A549 treated with AZD2906 at 1 μM for 4 hours (cell line): ENCODE results near the gene AOC3. TPM values are rescaled to one million over a fixed set of nuclear protein-coding genes. Genes with fewer than 3 reads are reported as not detected.

Experiments used
- total RNA-seq: library from RNA; stranded (reverse); fragments of 200-300 nt; extraction: Qiagen RNA extraction; gene quantifications from 5 replicates; pipeline ENCODE4 v1.2.3, GENCODE V29; 2022

The AOC3 gene, protein sequence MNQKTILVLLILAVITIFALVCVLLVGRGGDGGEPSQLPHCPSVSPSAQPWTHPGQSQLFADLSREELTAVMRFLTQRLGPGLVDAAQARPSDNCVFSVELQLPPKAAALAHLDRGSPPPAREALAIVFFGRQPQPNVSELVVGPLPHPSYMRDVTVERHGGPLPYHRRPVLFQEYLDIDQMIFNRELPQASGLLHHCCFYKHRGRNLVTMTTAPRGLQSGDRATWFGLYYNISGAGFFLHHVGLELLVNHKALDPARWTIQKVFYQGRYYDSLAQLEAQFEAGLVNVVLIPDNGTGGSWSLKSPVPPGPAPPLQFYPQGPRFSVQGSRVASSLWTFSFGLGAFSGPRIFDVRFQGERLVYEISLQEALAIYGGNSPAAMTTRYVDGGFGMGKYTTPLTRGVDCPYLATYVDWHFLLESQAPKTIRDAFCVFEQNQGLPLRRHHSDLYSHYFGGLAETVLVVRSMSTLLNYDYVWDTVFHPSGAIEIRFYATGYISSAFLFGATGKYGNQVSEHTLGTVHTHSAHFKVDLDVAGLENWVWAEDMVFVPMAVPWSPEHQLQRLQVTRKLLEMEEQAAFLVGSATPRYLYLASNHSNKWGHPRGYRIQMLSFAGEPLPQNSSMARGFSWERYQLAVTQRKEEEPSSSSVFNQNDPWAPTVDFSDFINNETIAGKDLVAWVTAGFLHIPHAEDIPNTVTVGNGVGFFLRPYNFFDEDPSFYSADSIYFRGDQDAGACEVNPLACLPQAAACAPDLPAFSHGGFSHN
- 1.0 to 1.6 TPM (median 1.3 TPM) in 5 replicates for total RNA-seq

GRCh38 chr17:42850954-42851353, at the start of gene AOC3:
TSS of gene AOC3 (plus strand) at chr17:42851199. CDS start at chr17:42851344, 145 bp downstream.

GRCh38 chr17:42832934-42833766, 17.8 kb upstream of the AOC3 start, which contains the start of gene PSME3:
TSS of gene PSME3 (plus strand) at chr17:42833397. CDS start at chr17:42833632, 235 bp downstream.

GRCh38 chr17:42844271-42844670, 6.7 kb upstream of the AOC3 start, which contains the start of gene AOC2:
TSS of gene AOC2 (plus strand) at chr17:42844580. CDS start at chr17:42844627, 47 bp downstream.

GRCh38 chr17:42900460-42901331, 49.7 kb downstream of the AOC3 start, which contains the start of gene G6PC1:
TSS of gene G6PC1 (plus strand) at chr17:42900799. CDS start at chr17:42900877, 78 bp downstream.

Other genes starting within 250 kb of the AOC3 start
- 23.5 to 29.0 TPM (median 26.5 TPM) in 5 replicates for gene RETREG3, start 241.8 kb upstream of the AOC3 start, total RNA-seq
- 134 to 147 TPM (median 139 TPM) in 5 replicates for gene TUBG1, start 241.5 kb upstream of the AOC3 start, total RNA-seq
- 15.2 to 22.9 TPM (median 20.9 TPM) in 5 replicates for gene TUBG2, start 191.9 kb upstream of the AOC3 start, total RNA-seq
- gene PLEKHH3, start 174.2 kb upstream of the AOC3 start, total RNA-seq, result 9.6 to 17.7 TPM (median 16.1 TPM) in 5 replicates
- gene CCR10, start 169.4 kb upstream of the AOC3 start, total RNA-seq, result 0.25 to 0.35 TPM (median 0.29 TPM) in 5 replicates
- 4.5 to 5.6 TPM (median 5.0 TPM) in 5 replicates for gene CNTNAP1, start 168.7 kb upstream of the AOC3 start, total RNA-seq
- 8.9 to 13.0 TPM (median 11.9 TPM) in 5 replicates for gene EZH1, start 106.2 kb upstream of the AOC3 start, total RNA-seq
- gene RAMP2, start 90.0 kb upstream of the AOC3 start, total RNA-seq, result 0.51 to 1.3 TPM (median 1.2 TPM) in 5 replicates
- gene VPS25, start 77.8 kb upstream of the AOC3 start, total RNA-seq, result 123 to 126 TPM (median 124 TPM) in 5 replicates
- 0.91 to 1.6 TPM (median 1.2 TPM) in 5 replicates for gene WNK4, start 70.6 kb upstream of the AOC3 start, total RNA-seq
- gene COA3, start 52.5 kb upstream of the AOC3 start, total RNA-seq, result 112 to 138 TPM (median 133 TPM) in 5 replicates
- 0.03 to 0.06 TPM (median 0.04 TPM) in 4 of 5 replicates, not detected in the other for gene CNTD1, start 52.3 kb upstream of the AOC3 start, total RNA-seq
- gene BECN1, start 26.9 kb upstream of the AOC3 start, total RNA-seq, result 78.1 to 101 TPM (median 79.7 TPM) in 5 replicates
- gene PSME3, start 17.8 kb upstream of the AOC3 start, total RNA-seq, result 220 to 295 TPM (median 223 TPM) in 5 replicates
- 1.7 to 2.7 TPM (median 1.8 TPM) in 5 replicates for gene AOC2, start 6.6 kb upstream of the AOC3 start, total RNA-seq
- gene G6PC1, start 49.6 kb downstream of the AOC3 start, total RNA-seq, result 0.02 to 0.04 TPM (median 0.03 TPM) in 3 of 5 replicates, not detected in the others
- gene AARSD1, start 113.3 kb downstream of the AOC3 start, total RNA-seq, result 52.3 to 58.2 TPM (median 56.4 TPM) in 5 replicates
- 0.63 to 1.3 TPM (median 0.87 TPM) in 5 replicates for gene PTGES3L, start 128.9 kb downstream of the AOC3 start, total RNA-seq
- gene RUNDC1, start 129.4 kb downstream of the AOC3 start, total RNA-seq, result 19.0 to 20.1 TPM (median 19.6 TPM) in 5 replicates
- 2,911 to 3,334 TPM (median 2,945 TPM) in 5 replicates for gene RPL27, start 147.2 kb downstream of the AOC3 start, total RNA-seq
- 17.3 to 20.9 TPM (median 19.0 TPM) in 5 replicates for gene IFI35, start 155.6 kb downstream of the AOC3 start, total RNA-seq
- gene VAT1, start 171.2 kb downstream of the AOC3 start, total RNA-seq, result 228 to 248 TPM (median 238 TPM) in 5 replicates
- 0.13 to 0.27 TPM (median 0.14 TPM) in 5 replicates for gene RND2, start 174.0 kb downstream of the AOC3 start, total RNA-seq